H1 (cell line): ENCODE measurements around the gene SNRPN. TPM values are rescaled to one million over a fixed set of nuclear protein-coding genes. Genes with fewer than 3 reads are reported as not detected.

Source experiments
- CTCF ChIA-PET: fragments of 300-600 bp; sonication (Branson Sonifier 250); formaldehyde crosslinking; loops from one replicate; lab custom pipeline; 2021; ENCODE audit not compliant: partially characterized antibody; lab: Charles Lee
- POLR2A ChIA-PET: fragments of 300-600 bp; sonication (Branson Sonifier 250); formaldehyde crosslinking; loops from one replicate; lab custom pipeline; 2021; ENCODE audit warnings: inconsistent platforms; ENCODE audit not compliant: partially characterized antibody; lab: Charles Lee
- DNase-seq, 2 experiments: peaks; one replicate each; pipeline versions ENCODE4 v3.0.0 to v3.0.0-alpha.2; 2010 to 2022; ENCODE audit warnings: low spot score in 2 of 2, low read depth in 1 of 2, mixed read lengths in 1 of 2
- FAIRE-seq: peaks from 2 replicates; lab custom pipeline; 2011; peaks lifted over from hg19 to GRCh38; lab: Jason Lieb, UNC
- H2AFZ ChIP-seq: 2 replicates; pipeline ENCODE4 v1.8.1; 2012; ENCODE audit warnings: low read length, inconsistent platforms
- H2AK5ac ChIP-seq: 2 replicates; pipeline ENCODE4 v1.6.1; 2013; ENCODE audit warnings: low read depth, low read length
- H2BK120ac ChIP-seq: replicated peaks from 2 replicates; pipeline ENCODE3; 2013; ENCODE audit warnings: low read depth, low read length, inconsistent platforms
- H2BK12ac ChIP-seq: 2 replicates; pipeline ENCODE4 v1.6.1; 2013; ENCODE audit warnings: low read depth, low read length
- H2BK15ac ChIP-seq: 2 replicates; pipeline ENCODE4 v1.6.1; 2013; ENCODE audit warnings: low read length
- H2BK20ac ChIP-seq: 2 replicates; pipeline ENCODE4 v1.6.1; 2013; ENCODE audit warnings: low read length
- H2BK5ac ChIP-seq: 2 replicates; pipeline ENCODE4 v1.6.1; 2013; ENCODE audit warnings: low read depth, low read length
- H3K14ac ChIP-seq: 2 replicates; pipeline ENCODE4 v1.6.1; 2013; ENCODE audit warnings: inconsistent platforms; ENCODE audit not compliant: insufficient read length
- H3K18ac ChIP-seq: 2 replicates; pipeline ENCODE4 v1.6.1; 2013; ENCODE audit warnings: low read length; ENCODE audit errors: extremely low read depth
- H3K23ac ChIP-seq: 2 replicates; pipeline ENCODE4 v1.6.1; 2013; ENCODE audit warnings: inconsistent platforms; ENCODE audit not compliant: insufficient read length
- H3K23me2 ChIP-seq: 2 replicates; pipeline ENCODE4 v1.6.1; 2013; ENCODE audit warnings: low read depth, low read length
- H3K27ac ChIP-seq: 2 replicates; pipeline ENCODE4 v1.6.1; 2011; ENCODE audit warnings: low read depth, low read length, inconsistent platforms
- H3K27me3 ChIP-seq, 4 experiments: replicated peaks in 1 of 4; 1 replicate in 1 of 4; 2 replicates in 3 of 4; pipeline versions ENCODE4 v1.6.1 to v1.8.1; 2011 to 2013; ENCODE audit warnings: low read length in 3 of 4, mild to moderate bottlenecking in 3 of 4, inconsistent platforms in 2 of 4, mixed read lengths in 2 of 4, moderate library complexity in 1 of 4; ENCODE audit not compliant: control insufficient read depth in 3 of 4, insufficient read depth in 3 of 4; ENCODE audit errors: extremely low read depth in 1 of 4
- H3K36me3 ChIP-seq, 4 experiments: 2 replicates each; pipeline versions ENCODE4 v1.6.1 to v1.8.1; 2011 to 2013; ENCODE audit warnings: mild to moderate bottlenecking in 4 of 4, low read length in 3 of 4, moderate library complexity in 2 of 4, control low read depth in 1 of 4, inconsistent platforms in 1 of 4; ENCODE audit not compliant: insufficient read depth in 4 of 4, control insufficient read depth in 2 of 4
- H3K4ac ChIP-seq: replicated peaks from 2 replicates; pipeline ENCODE3; 2013; ENCODE audit warnings: low read length, low read depth, mixed read lengths, inconsistent platforms; ENCODE audit not compliant: insufficient read length
- H3K4me1 ChIP-seq, 4 experiments: replicated peaks in 1 of 4; 1 replicate in 1 of 4; 2 replicates in 3 of 4; pipeline versions ENCODE4 v1.6.1 to v1.8.1; 2011 to 2013; ENCODE audit warnings: low read length in 3 of 4, inconsistent platforms in 2 of 4, mixed read lengths in 1 of 4; ENCODE audit not compliant: insufficient read depth in 4 of 4, control insufficient read depth in 3 of 4
- H3K4me2 ChIP-seq, 2 experiments: 2 replicates each; pipeline versions ENCODE4 v1.6.1 to v1.8.1; 2011 to 2013; ENCODE audit warnings: low read depth in 2 of 2, low read length in 2 of 2, control low read depth in 1 of 2, inconsistent platforms in 1 of 2, mild to moderate bottlenecking in 1 of 2; ENCODE audit not compliant: insufficient read depth in 1 of 2
- H3K4me3 ChIP-seq, 4 experiments: fragments of 200-600, 300-600 bp in 1 of 4; sonication (generic), shearing (Covaris generic), sonication (Bioruptor Twin) in 1 of 4; 2 replicates each; pipeline versions ENCODE4 v1.5.1 to v1.8.1; 2011 to 2016; ENCODE audit warnings: low read length in 4 of 4, low read depth in 3 of 4, control low read depth in 2 of 4, inconsistent platforms in 2 of 4, mild to moderate bottlenecking in 2 of 4, mixed read lengths in 1 of 4, moderate library complexity in 1 of 4; ENCODE audit not compliant: insufficient read depth in 2 of 4; ENCODE audit errors: extremely low read depth in 1 of 4
- H3K56ac ChIP-seq: replicated peaks from 2 replicates; pipeline ENCODE3; 2013; ENCODE audit warnings: low read depth, mild to moderate bottlenecking, mixed read lengths, low read length, inconsistent platforms; ENCODE audit not compliant: insufficient read length
- H3K79me1 ChIP-seq: 2 replicates; pipeline ENCODE4 v1.6.1; 2013; ENCODE audit warnings: low read depth, low read length, control low read depth
- H3K79me2 ChIP-seq, 2 experiments: 2 replicates each; pipeline versions ENCODE4 v1.6.1 to v1.8.1; 2012 to 2013; ENCODE audit warnings: low read length in 2 of 2, mild to moderate bottlenecking in 2 of 2, inconsistent platforms in 1 of 2; ENCODE audit not compliant: insufficient read depth in 2 of 2, control insufficient read depth in 1 of 2
- H3K9ac ChIP-seq, 4 experiments: replicated peaks in 1 of 4; 1 replicate in 1 of 4; 2 replicates in 3 of 4; pipeline versions ENCODE4 v1.6.1 to v1.8.1; 2011 to 2013; ENCODE audit warnings: low read depth in 3 of 4, low read length in 3 of 4, control low read depth in 2 of 4, mild to moderate bottlenecking in 2 of 4, moderate library complexity in 2 of 4, inconsistent platforms in 1 of 4; ENCODE audit errors: extremely low read depth in 1 of 4
- H3K9me3 ChIP-seq, 2 experiments: 2 replicates each; pipeline versions ENCODE4 v1.6.1 to v1.8.1; 2012 to 2013; ENCODE audit warnings: mild to moderate bottlenecking in 2 of 2, moderate library complexity in 2 of 2, control low read depth in 1 of 2, inconsistent platforms in 1 of 2, low read depth in 1 of 2, low read length in 1 of 2, mixed read lengths in 1 of 2; ENCODE audit not compliant: insufficient read depth in 2 of 2
- H4K20me1 ChIP-seq, 2 experiments: replicated peaks in 1 of 2; 2 replicates each; pipeline versions ENCODE3 to v1.8.1; 2011 to 2013; ENCODE audit warnings: inconsistent platforms in 2 of 2, low read length in 2 of 2, mild to moderate bottlenecking in 1 of 2; ENCODE audit not compliant: insufficient read depth in 2 of 2, control insufficient read depth in 1 of 2
- H4K5ac ChIP-seq: 2 replicates; pipeline ENCODE4 v1.6.1; 2013; ENCODE audit warnings: low read length, low read depth, mixed read lengths, inconsistent platforms; ENCODE audit not compliant: insufficient read length
- H4K8ac ChIP-seq: 2 replicates; pipeline ENCODE4 v1.8.0; 2013; ENCODE audit warnings: mild to moderate bottlenecking, moderate library complexity, low read length, inconsistent platforms; ENCODE audit not compliant: insufficient read depth; ENCODE audit errors: extremely low read depth
- H4K91ac ChIP-seq: replicated peaks from 2 replicates; pipeline ENCODE3; 2013; ENCODE audit warnings: low read length, mixed read lengths, inconsistent platforms; ENCODE audit not compliant: insufficient read length
- FOSL1 ChIP-seq: IDR thresholded peaks from 2 replicates; pipeline ENCODE4 v1.6.1; 2011; ENCODE audit warnings: mild to moderate bottlenecking, low read depth, low read length, moderate library complexity; ENCODE audit not compliant: insufficient read depth
- SP1 ChIP-seq: IDR thresholded peaks from 2 replicates; pipeline ENCODE4 v1.6.1; 2011; ENCODE audit warnings: low read depth, low read length
- SP2 ChIP-seq: IDR thresholded peaks from 2 replicates; pipeline ENCODE4 v1.6.1; 2012; ENCODE audit warnings: mild to moderate bottlenecking, low read length, inconsistent platforms
- WGBS, 2 experiments: shearing (Covaris generic) in 1 of 2; methylation state at CpG; one replicate each; pipeline versions ENCODE4 v1.1.6 to v1.1.7; 2013 to 2015; ENCODE audit warnings: low lambda C conversion rate in 2 of 2, mixed read lengths in 2 of 2, inconsistent platforms in 1 of 2, low coverage in 1 of 2, missing lambda C conversion rate in 1 of 2; ENCODE audit not compliant: insufficient replicate concordance in 2 of 2, insufficient coverage in 1 of 2, insufficient read length in 1 of 2; ENCODE audit errors: extremely low coverage in 1 of 2, missing lambda C conversion rate in 1 of 2; 5-methylcytosine and 5-hydroxymethylcytosine counted together
- polyA plus RNA-seq, 7 experiments: library from polyadenylated mRNA; depleted of rRNA in 3 of 7; stranded (reverse) in 5 of 7; unstranded in 2 of 7; fragments of >200 nt in 5 of 7; fragments of 200-250 nt in 2 of 7; gene quantifications; 1 replicate in 5 of 7; 2 replicates in 1 of 7; 4 replicates in 1 of 7; pipeline versions ENCODE4 v1.2.1 to v1.2.3, GENCODE V29; 2011 to 2013; ENCODE audit warnings: missing spikeins in 2 of 7, mixed read lengths in 2 of 7
- total RNA-seq: library from RNA; stranded (reverse); fragmentation: NEBNext Ultra II Directional; extraction: Animal tissue kit (Norgen Biotek cat#: 25700); gene quantifications from 2 replicates; pipeline ENCODE4 v1.2.1, GENCODE V29; 2021

SNRPN gene
- total and polyA plus RNA-seq, 2 of the 8 experiments (the other 6 are each of a cell fraction or from before 2014, with no cell fraction given): 905 to 1,396 TPM

DNA sequence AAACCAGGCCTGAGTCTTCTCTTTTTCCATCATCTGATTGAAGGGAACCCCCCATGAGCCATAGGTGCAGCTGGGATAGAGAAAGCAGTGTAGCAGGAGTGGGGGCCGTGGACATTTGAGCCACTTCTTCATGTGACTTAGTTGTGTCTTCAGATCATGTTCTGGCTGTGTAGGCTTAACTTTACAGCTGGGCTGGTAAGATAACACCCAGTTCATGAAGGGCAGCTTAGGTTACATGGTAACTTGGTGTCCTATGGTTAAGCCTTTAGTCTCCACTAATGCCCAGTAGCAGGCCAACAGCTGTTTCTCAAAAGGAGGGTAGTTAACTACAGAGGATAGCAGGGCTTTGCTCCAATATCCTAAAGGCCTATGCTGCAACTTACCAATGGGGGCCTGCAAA is 11.4 kb upstream of the SNRPN start:
- no peak overlapping the region for H4K8ac ChIP-seq
- no peak overlapping the region for H2AK5ac ChIP-seq
- H3K9ac ChIP-seq: no peak overlapping the region
- H3K23me2 ChIP-seq: no peaks in the 10 kb centered on the region
- H2AFZ ChIP-seq: no peak overlapping the region
- H3K4ac ChIP-seq: no peak overlapping the region
- no peak overlapping the region for H3K4me3 ChIP-seq
- ChIA-PET POLR2A (interaction anchor here (0.6 to 3.1 kb wide), 3 partner anchors 9 to 58 kb away, joined by 4 to 16 read pairs (median 4); no protein-coding TSS in a partner anchor), CTCF (interaction anchor here (0.6 kb wide), 1 partner anchor 117 kb away, joined by 3 read pairs; no protein-coding TSS in a partner anchor)
- H3K27ac ChIP-seq: no peak overlapping the region
- DNase-seq (peak in 1 of 2 experiments; percentile 20), FAIRE-seq (no peak)
- no peak overlapping the region for H4K91ac ChIP-seq
- WGBS, 2 experiments: 73% methylated on average over 1 of the region's 1 CpG; no CpG with 5 or more reads in 1 of the 2 experiments
- H2BK15ac ChIP-seq: peak overlapping the region; percentile 75; the same call in 1 of the 2 replicates
- no peak overlapping the region for H4K5ac ChIP-seq
- H3K27me3 ChIP-seq: no peaks in the 10 kb centered on the region
- H2BK20ac ChIP-seq: 0 out of 2 replicates have a peak overlapping the region, but pooled peaks have one; percentile 37
- H2BK5ac ChIP-seq: no peak overlapping the region
- H3K23ac ChIP-seq: no peak overlapping the region
- no peaks in the 10 kb centered on the region for H3K79me1 ChIP-seq
- H3K9me3 ChIP-seq: peaks cover 0 to 9% of the 10 kb centered on the region in 2 experiments; a peak in 2 of 4 replicates
- H3K4me1 ChIP-seq: no peaks in the 10 kb centered on the region
- no peak overlapping the region for H3K4me2 ChIP-seq
- no peak overlapping the region for H3K56ac ChIP-seq
- no peak overlapping the region for H3K14ac ChIP-seq
- no peak overlapping the region for H3K18ac ChIP-seq
- H3K79me2 ChIP-seq: no peaks in the 10 kb centered on the region; a peak in 1 of 4 replicates
- H2BK120ac ChIP-seq: no peak overlapping the region
- no peaks in the 10 kb centered on the region for H3K36me3 ChIP-seq
- no peaks in the 10 kb centered on the region for H4K20me1 ChIP-seq
- H2BK12ac ChIP-seq: no peak overlapping the region
- TF ChIP-seq SP1 (no peak), SP2 (no peak), FOSL1 (no peak)
